ENCODE data around the gene MTA3.
"Not testable (repeated sequence)": the region's sequence is repeated elsewhere in the genome, so short reads cannot be mapped to it uniquely, and the experiment has no call there.

Gene MTA3

DNA sequence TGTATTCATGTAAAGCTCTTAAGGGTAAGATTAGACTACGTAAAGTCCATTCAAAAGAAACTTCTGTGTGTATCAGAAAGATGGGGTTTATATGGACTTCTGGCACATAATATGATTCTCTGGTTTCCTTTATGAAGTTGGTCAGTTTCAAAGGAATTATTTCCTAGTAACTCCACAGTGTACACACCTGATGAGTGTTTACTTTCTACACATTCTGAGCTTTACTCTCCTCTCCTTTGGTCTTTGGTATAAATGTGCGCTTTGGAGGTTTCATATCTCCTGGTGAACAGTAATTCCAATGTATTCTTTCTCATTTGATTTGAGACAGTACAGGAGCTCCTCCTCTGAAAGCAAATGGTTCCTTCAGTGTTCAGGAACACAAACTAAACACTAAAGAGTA, 107.4 kb downstream of the MTA3 start:
- no peak for DNase-seq

DNA sequence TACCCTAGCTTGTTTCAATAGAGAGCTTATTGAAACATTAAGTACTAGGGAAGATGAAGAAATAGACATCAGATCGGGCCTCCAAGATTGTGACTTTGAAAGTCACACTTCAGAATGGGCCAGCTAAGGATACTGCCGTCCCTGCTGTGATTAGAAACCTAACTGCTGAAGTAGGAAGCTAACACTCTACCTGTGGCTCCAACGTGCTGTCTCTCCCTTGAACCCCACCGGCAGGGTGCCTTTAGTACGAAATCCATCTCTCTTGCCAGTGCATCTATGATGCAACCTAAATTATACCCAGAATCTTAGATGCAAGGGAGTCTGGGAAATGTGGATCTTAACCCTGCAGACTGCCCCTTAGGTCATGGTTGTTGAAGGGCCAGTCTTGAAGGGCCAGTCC, 116.9 kb downstream of the MTA3 start:
- no peak for DNase-seq

GRCh38 chr2:42693013-42693615, 124.7 kb downstream of the MTA3 start:
- DNase-seq = no peak

GRCh38 chr2:42693688-42694479, 125.5 kb downstream of the MTA3 start:
- no peak for DNase-seq

DNA sequence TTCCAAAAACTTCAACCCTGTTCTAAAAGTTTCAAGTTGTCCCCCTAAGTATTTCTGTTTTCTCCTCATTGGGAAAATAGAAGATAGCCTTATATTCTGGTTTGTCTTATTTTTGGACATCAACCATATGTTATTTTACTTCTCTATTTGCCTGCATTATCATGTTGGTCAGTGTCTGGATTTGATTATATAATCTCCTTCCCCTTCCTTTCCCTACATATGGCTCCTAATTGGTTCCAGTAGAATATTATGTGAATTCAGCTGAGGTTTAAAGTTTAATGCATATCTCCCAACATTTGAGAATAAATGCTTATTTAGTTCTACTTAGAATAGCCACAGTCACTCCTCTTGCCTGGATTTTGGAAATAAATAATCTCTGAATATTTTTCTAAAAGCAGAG, 128.6 kb downstream of the MTA3 start:
- no peak for DNase-seq

DNA sequence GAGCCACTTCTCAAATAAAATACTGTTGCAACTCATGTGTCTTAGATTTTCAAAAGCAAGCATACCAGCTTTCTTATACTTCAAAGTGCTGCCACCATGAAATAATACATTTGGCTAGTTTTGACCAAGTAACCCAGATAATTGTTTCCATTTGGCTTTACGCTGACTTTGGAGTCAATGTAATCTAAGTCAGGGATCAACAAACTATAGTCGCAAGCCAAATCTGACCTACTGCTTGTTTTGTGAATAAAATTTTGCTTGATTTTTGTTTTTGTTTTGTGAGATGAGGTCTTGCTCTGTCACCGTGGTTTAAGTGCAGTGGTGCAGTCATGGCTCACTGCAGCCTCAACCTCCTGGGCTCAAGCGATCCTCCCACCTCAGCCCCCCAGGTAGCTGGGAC, 130.5 kb downstream of the MTA3 start:
- no peak for DNase-seq

DNA sequence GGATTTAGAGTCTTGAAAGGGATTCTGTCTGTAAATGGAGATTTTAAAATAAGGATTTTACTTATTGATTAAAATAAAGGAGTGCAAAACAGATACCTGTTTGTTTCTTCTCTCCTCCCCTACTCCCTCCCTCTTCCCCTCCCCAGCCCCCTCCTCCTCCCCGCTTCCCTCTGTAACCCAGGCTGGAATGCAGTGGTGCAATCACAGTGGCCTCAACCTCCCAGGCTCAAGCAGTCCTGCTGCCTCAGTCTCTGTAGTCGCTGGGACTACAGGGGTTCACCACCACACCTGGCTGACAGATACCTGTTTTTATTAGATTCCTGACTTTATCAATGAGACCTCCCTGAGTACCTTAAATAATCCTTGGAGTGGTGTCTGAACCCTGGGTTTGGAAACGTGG, 138.4 kb downstream of the MTA3 start:
- no peak for DNase-seq

DNA sequence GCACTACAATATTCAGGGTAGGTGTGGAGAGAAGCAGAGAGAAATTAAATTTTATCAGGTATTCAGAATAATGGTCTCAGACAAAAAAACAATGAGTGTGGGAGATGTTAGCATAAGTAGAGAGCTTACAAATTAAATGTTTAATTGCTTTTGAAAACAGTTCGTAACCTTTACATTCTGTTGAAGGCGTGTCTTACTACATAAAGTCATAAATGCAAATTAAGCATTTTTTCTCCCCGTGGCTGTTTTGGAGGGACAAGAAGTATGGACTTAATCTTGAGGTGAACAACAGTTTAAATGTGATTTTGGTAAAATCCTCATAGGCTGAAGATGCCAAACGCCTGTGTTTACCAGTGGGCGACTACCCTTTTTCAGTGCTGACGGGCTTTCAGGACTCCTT, 139.7 kb downstream of the MTA3 start:
- DNase-seq = no peak

DNA sequence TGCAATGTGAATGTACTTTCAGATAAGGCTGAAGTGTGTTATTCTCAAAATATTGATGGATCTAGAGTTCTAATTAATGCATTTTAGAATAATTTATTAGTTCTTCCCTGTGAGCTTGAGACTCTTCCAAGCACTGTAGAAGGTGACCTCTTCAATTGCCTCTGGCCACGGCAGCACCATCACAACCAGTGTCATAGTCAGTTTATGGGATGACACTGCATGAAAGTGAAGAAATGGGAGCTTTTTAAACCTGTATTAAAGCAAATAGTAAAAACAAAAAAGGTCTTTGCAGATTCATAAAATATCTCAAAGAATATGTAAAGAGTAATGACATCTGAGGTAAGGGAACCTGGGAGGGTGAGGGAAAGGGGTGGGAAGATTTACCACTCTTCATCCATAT, 143.5 kb downstream of the MTA3 start:
- DNase-seq = no peak

DNA sequence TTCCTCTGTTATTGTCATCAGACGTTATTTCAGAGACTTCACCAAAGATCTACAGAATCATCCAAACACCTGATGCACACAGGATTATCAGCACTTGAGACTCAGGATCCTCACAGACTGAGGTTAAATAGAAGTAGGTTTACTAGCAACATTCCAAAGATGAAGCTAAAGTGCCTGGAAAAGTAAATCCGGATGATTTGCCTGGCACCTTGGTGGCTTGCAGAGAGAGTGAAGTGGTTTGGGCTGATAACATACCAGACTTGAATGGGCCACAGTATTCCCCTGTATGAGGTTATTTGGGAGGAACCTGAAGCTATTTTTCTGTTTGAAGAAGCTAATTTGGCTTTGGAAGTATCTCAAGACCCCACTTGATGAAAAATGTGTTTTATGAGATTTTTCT, 144.5 kb downstream of the MTA3 start:
- no peak for DNase-seq

- no peak for DNase-seq
Measured at GRCh38 chr2:42713920-42714319, 145.5 kb downstream of the MTA3 start.

GRCh38 chr2:42714686-42715085, 146.3 kb downstream of the MTA3 start:
- DNase-seq = no peak

DNA sequence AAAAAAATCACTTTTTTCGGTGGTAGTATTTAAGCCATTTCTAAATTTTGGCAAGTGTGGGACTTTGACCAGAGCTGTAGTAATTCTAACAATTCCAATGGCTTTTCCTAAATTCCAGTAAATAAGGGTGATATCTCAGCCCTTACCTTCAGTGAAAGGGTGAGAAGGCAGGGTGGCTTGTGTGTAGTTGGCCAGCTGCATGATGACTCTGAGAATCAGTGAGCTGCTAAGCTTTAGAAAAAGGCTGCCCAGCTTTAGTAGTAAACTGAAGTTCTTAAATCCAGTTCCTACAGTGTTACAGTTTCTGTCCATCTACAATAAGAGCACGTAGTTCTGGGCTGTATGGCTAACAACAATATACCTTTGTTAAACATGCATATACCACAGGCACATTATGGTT, 153.5 kb downstream of the MTA3 start:
- no peak for DNase-seq

DNA sequence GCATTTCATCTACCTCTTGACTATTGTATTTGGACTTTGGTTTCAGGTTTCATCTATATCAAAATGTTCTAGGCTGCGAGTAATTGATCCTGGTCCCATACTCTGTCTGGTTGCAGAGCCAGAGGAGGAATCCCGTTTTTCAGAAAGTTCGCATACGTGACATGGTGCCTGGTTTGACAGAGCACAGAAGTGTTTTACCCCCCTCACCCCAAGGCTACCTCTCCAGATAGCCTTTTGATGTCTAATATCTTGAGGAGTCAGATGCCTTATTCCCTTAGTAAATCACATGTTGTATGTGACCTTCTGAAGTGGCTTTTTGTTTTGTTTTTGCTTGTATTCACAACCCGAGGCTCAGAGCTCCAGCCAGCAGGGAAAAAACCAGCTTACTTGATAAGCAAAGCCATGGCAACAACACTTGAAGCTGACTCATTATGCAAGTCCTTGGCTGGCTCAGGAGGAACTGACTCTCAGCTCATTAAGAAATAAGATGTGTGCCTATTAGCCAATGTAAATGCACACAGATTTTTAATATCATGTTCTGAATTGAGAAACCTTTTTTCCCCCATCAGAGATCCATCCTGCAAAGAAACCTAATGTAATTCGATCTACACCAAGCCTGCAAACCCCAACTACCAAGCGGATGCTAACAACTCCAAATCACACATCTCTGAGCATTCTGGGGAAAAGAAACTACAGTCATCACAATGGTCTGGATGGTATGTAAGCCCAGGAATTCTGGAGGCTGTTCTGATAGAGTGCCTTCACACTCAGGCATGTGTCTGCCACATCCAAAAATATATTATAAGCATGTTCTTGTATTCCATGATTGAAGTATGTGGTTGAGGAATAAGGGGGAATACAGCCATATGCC, 154.1 kb downstream of the MTA3 start:
- peak in 1 of 2 experiments; percentile 10 for DNase-seq

- DNase-seq = no peak
Measured at GRCh38 chr2:42723465-42723864, 155.0 kb downstream of the MTA3 start.

DNA sequence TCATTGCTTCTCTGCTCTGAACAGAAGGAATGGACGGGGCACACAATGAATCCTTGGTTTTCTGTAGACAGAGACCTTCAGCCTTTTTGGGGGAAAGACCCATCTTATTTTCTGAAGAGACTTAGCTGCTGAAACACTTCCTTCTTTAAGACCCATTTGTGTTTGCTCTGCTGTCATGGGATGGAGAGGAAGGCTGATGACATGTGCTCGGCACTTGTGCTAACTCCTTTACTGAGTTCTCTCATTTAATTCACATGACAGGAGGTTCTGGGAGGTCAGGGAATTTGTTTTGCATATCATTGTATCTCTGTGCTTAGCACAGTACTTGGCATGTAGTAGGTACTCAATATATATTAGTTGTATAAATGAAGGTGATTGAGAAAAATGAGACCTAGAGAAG, 156.5 kb downstream of the MTA3 start:
- DNase-seq = no peak

DNA sequence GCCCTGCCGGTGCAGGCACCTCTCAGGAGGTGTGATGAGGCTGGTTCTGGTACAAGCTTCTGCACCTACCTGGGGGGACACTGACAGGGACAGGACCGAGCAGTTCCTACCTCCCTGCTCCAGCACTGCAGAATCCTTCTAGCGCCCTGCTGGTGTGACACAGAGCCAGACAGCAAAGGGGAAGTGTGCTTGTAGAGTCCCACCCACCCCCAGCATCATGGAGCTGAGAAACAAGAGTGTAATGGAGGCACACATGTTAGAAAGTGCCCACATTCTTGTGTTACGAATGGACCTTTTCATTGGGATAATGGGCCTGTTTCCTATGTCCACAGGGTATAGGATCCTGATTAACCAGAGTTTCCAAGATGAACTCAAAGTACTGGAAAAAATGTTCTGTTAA, 157.2 kb downstream of the MTA3 start:
- DNase-seq = no peak

GRCh38 chr2:42726680-42727079, 158.2 kb downstream of the MTA3 start:
- DNase-seq = no peak

DNA sequence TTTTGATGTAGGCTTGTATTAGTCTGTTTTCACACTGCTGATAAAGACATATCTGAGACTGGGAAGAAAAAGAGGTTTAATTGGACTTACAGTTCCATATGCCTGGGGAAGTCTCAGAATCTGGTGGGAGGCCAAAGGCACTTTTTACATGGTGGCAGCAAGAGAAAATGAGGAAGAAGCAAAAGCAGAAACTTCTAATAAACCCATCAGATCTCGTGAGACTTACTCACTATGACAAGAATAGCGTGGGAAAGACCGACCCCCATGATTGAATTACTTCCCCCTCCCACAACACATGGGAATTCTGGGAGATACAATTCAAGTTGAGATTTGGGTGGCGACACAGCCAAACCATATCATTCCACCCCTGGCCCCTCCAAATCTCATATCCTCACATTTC, 162.9 kb downstream of the MTA3 start:
- DNase-seq = not testable (repeated sequence)

DNA sequence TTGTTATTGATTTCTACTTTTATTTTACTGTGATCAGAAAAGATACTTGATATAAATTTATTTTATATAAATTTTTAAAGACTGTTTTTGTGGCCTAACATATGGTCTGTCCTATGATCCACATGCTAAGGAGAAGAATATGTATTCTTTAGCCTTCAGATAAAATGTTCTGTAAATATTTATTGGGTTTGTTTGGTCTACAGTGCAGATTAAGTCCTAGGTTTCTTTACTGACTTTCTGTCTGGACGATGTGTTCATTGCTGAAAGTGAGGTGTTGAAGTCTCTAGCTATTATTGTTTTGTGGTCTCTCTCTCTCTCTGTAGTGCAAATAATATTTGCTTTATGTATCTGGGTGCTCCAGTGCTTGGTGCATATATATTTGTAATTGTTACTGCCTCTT, 165.4 kb downstream of the MTA3 start:
- DNase-seq = no peak

GRCh38 chr2:42736598-42737322, 168.3 kb downstream of the MTA3 start:
- DNase-seq = no peak

DNA sequence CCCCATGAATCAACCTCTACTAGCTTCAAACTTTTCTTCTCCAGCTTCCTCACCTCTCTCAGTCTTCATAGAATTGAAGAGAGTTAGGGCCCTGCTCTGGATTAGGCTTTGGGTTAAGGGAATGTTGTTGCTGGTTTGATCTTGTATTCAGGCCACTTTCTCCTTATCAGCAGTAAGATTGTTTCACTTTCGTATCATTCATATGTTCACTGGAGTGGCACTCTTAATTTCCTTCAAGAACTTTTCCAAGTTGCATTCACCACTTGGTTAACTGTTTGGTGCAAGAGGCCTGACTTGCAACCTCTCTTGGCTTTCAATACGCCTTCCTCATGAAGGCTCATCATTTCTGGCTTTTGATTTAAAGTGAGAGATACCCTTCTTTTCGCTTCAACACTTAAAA, 172.7 kb downstream of the MTA3 start:
- no peak for DNase-seq

All from SW 1271 (cell line).